ENCODE data around the gene NEK1.
"Not testable (repeated sequence)": the region's sequence is repeated elsewhere in the genome, so short reads cannot be mapped to it uniquely, and the experiment has no call there.

NEK1 gene

GRCh38 chr4:169604903-169605331 lies 7.5 kb downstream of the NEK1 start:
- no peak for DNase-seq (ENCODE audit: extremely low spot score, insufficient read length, low read depth)
- FAIRE-seq = no peak

GRCh38 chr4:169604131-169604900 lies 8.1 kb downstream of the NEK1 start:
- no peak for DNase-seq (ENCODE audit: extremely low spot score, insufficient read length, low read depth)
- no peak for FAIRE-seq

GRCh38 chr4:169603312-169603711 lies 9.1 kb downstream of the NEK1 start:
- DNase-seq (ENCODE audit: extremely low spot score, insufficient read length, low read depth) (no peak), FAIRE-seq (peak; percentile 38)

- DNase-seq (ENCODE audit: extremely low spot score, insufficient read length, low read depth) (no peak), FAIRE-seq (no peak)
Measured at GRCh38 chr4:169601016-169601771, 11.2 kb downstream of the NEK1 start.

GRCh38 chr4:169594560-169595195 lies 17.7 kb downstream of the NEK1 start:
- FAIRE-seq (no peak), DNase-seq (ENCODE audit: extremely low spot score, insufficient read length, low read depth) (no peak)

GRCh38 chr4:169593050-169593560 lies 19.3 kb downstream of the NEK1 start:
- DNase-seq (ENCODE audit: extremely low spot score, insufficient read length, low read depth) (no peak), FAIRE-seq (no peak)

GRCh38 chr4:169583563-169583962 lies 28.8 kb downstream of the NEK1 start:
- DNase-seq (ENCODE audit: extremely low spot score, insufficient read length, low read depth) = no peak
- no peak for FAIRE-seq

GRCh38 chr4:169582706-169583105 lies 29.7 kb downstream of the NEK1 start:
- no peak for DNase-seq (ENCODE audit: extremely low spot score, insufficient read length, low read depth)
- FAIRE-seq = no peak

- FAIRE-seq = peak; percentile 68
- no peak for DNase-seq (ENCODE audit: extremely low spot score, insufficient read length, low read depth)
Measured at GRCh38 chr4:169582203-169582602, 30.2 kb downstream of the NEK1 start.

GRCh38 chr4:169573889-169574288 lies 38.5 kb downstream of the NEK1 start:
- DNase-seq (ENCODE audit: extremely low spot score, insufficient read length, low read depth) (no peak), FAIRE-seq (peak; percentile 67)

- FAIRE-seq = no peak
Measured at GRCh38 chr4:169571435-169571834, 40.9 kb downstream of the NEK1 start.

GRCh38 chr4:169571012-169571411 lies 41.4 kb downstream of the NEK1 start:
- not testable (repeated sequence) for DNase-seq (ENCODE audit: extremely low spot score, insufficient read length, low read depth); FAIRE-seq

More at GRCh38 chr4:169571435-169571834, 40.9 kb downstream of the NEK1 start:
- DNase-seq (ENCODE audit: extremely low spot score, insufficient read length, low read depth) = no peak

GRCh38 chr4:169570266-169570665 lies 42.1 kb downstream of the NEK1 start:
- FAIRE-seq; DNase-seq (ENCODE audit: extremely low spot score, insufficient read length, low read depth): not testable (repeated sequence)

- FAIRE-seq; DNase-seq (ENCODE audit: extremely low spot score, insufficient read length, low read depth): not testable (repeated sequence)
Measured at GRCh38 chr4:169569188-169569587, 43.2 kb downstream of the NEK1 start.

GRCh38 chr4:169567916-169568315 lies 44.5 kb downstream of the NEK1 start:
- no peak for FAIRE-seq
- no peak for DNase-seq (ENCODE audit: extremely low spot score, insufficient read length, low read depth)

- FAIRE-seq (peak; percentile 54), DNase-seq (ENCODE audit: extremely low spot score, insufficient read length, low read depth) (peak; percentile 18)
Measured at GRCh38 chr4:169566021-169566818, 46.2 kb downstream of the NEK1 start.

GRCh38 chr4:169565606-169566005 lies 46.8 kb downstream of the NEK1 start:
- no peak for FAIRE-seq
- no peak for DNase-seq (ENCODE audit: extremely low spot score, insufficient read length, low read depth)

GRCh38 chr4:169557061-169557636 lies 55.2 kb downstream of the NEK1 start:
- DNase-seq (ENCODE audit: extremely low spot score, insufficient read length, low read depth) (no peak), FAIRE-seq (no peak)

- FAIRE-seq = not testable (repeated sequence)
Measured at GRCh38 chr4:169546548-169546947, 65.8 kb downstream of the NEK1 start.

More at GRCh38 chr4:169546548-169546947, 65.8 kb downstream of the NEK1 start:
- DNase-seq (ENCODE audit: extremely low spot score, insufficient read length, low read depth) = not testable (repeated sequence)
